ENCODE measurements around the gene TTC9. TPM values are rescaled to one million over a fixed set of nuclear protein-coding genes. Genes with fewer than 3 reads are reported as not detected.

TTC9 gene
- polyA plus RNA-seq, 2 of the 4 experiments (the other 2 are of a cell fraction) = 1.3 to 2.0 TPM

GRCh38 chr14:70696026-70696425, 54.3 kb downstream of the TTC9 start:
- no peak for TF ChIP-seq BHLHE40 (IDR thresholded peaks at IDR 0.05; ENCODE audit: low read depth, low read length)
- no peak for TF ChIP-seq CEBPB (IDR thresholded peaks at IDR 0.05)
- TF ChIP-seq HEYL (CRISPR knock-in tag; IDR thresholded peaks at IDR 0.05) = no peak
- no peak for TF ChIP-seq CBX2 (IDR thresholded peaks at IDR 0.05; ENCODE audit: borderline replicate concordance, low read depth)
- FAIRE-seq (no peak), DNase-seq (ENCODE audit: low read depth in 1 of 2, low spot score in 1 of 2) (no peak), ATAC-seq (no peak)
- Histone ChIP-seq H3K27ac (no peak overlapping the region), H3K4me3 (no peak overlapping the region), H3K4me1 (peaks cover 16% of the 10 kb centered on the region), H3K9me3 (no peaks in the 10 kb centered on the region), H3K4me2 (no peak overlapping the region)
- ChIA-PET POLR2A (no interaction called here), CTCF (interaction anchor here (1.5 kb wide), 3 partner anchors 16 to 122 kb away, joined by 6 to 7 read pairs (median 7); no protein-coding TSS in a partner anchor)
- WGBS (ENCODE audit: missing lambda C conversion rate) = 58% methylated on average over 2 of the region's 2 CpGs

DNA sequence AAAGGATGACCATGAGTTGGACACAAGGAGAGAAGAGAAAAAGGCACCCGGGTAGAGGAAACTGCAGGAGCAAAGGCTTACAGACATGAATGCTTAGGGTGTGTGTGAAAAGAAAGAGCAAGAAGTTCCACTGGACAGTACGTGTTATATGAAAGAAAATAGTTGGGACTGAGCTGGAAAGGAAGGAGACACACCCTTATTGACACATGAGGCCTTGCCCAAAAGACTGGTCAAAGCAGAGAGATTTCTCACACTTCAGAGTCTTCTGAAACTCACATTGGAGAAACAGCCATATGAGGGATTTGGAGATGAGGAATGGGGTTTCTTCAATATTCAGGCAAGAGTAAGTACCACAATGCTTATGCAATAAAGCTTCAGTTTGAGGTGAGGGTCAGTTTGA, 56.0 kb downstream of the TTC9 start:
- DNase-seq (ENCODE audit: low read depth in 1 of 2, low spot score in 1 of 2) (peak in 1 of 2 experiments; percentile 42), ATAC-seq (peak in 1 of 2 experiments; percentile 51; a peak in 3 of 6 replicates), FAIRE-seq (no peak)
- 26% methylated on average over 2 of the region's 2 CpGs for WGBS (ENCODE audit: missing lambda C conversion rate)
- no peak overlapping the region for H3K4me3 ChIP-seq
- peak overlapping the region; percentile 65 to 81 for H3K27ac ChIP-seq
- TF ChIP-seq KDM5A (IDR thresholded peaks at IDR 0.05) (no peak), KDM1A (IDR thresholded peaks at IDR 0.05; ENCODE audit: low read depth) (no peak), SMC3 (IDR thresholded peaks at IDR 0.05) (no peak), REST (IDR thresholded peaks at IDR 0.05) (no peak), NR3C1 (IDR thresholded peaks at IDR 0.05) (no peak), ESRRA (IDR thresholded peaks at IDR 0.05; ENCODE audit: borderline replicate concordance, low read length) (no peak), SREBF2 (IDR thresholded peaks at IDR 0.05) (no peak), ELK1 (IDR thresholded peaks at IDR 0.05; ENCODE audit: low read depth, low read length) (no peak), HDAC2 (IDR thresholded peaks at IDR 0.05) (no peak)
- TF ChIP-seq, protein P1, sequence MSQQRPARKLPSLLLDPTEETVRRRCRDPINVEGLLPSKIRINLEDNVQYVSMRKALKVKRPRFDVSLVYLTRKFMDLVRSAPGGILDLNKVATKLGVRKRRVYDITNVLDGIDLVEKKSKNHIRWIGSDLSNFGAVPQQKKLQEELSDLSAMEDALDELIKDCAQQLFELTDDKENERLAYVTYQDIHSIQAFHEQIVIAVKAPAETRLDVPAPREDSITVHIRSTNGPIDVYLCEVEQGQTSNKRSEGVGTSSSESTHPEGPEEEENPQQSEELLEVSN (IDR thresholded peaks at IDR 0.05; ENCODE audit: borderline replicate concordance, low read depth) = no peak
- H3K9me3 ChIP-seq = no peaks in the 10 kb centered on the region
- H3K4me1 ChIP-seq = peaks cover 16% of the 10 kb centered on the region
- ChIA-PET CTCF (interaction anchor here (1.1 to 2.5 kb wide), 3 partner anchors 10 to 651 kb away, joined by 3 to 16 read pairs (median 3); no protein-coding TSS in a partner anchor), POLR2A (no interaction called here)
- peak overlapping the region; percentile 45 for H3K4me2 ChIP-seq

DNA sequence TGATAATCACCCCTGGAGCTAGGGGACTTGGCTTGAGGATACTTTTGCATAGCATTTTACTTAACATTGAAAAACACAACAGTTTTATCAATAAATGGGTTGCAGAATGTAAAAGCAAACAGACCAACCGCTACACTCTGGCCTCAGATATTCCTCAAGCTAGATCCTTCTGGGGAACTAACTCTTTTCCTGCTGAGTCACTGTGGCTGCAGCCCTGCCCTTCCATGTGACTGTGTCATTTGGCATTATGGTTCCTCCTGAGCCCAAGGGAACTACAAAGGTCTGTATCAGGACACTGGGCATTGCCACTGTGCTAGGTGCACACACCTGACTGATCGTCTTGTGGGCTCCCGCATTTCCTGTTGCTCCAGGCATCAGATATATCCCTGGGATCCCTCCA, 56.6 kb downstream of the TTC9 start:
- ATAC-seq = peak; percentile 53 to 76; a peak in 4 of 6 replicates
- ChIA-PET POLR2A (no interaction called here), CTCF (interaction anchor here (1.0 to 3.0 kb wide), 6 partner anchors 8 to 652 kb away, joined by 3 to 17 read pairs (median 4); no protein-coding TSS in a partner anchor)
- Histone ChIP-seq H3K27ac (peak overlapping the region; percentile 65 to 81), H3K4me3 (no peak overlapping the region), H3K4me2 (peak overlapping the region; percentile 45), H3K4me1 (peaks cover 16% of the 10 kb centered on the region), H3K9me3 (no peaks in the 10 kb centered on the region)
- TF ChIP-seq MAFK (IDR thresholded peaks at IDR 0.05; ENCODE audit: partially characterized antibody) = peak; percentile 89
- TF ChIP-seq, protein P2, sequence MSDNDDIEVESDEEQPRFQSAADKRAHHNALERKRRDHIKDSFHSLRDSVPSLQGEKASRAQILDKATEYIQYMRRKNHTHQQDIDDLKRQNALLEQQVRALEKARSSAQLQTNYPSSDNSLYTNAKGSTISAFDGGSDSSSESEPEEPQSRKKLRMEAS (IDR thresholded peaks at IDR 0.05) = peak; percentile 50
- peak; percentile 65 for TF ChIP-seq NFE2L2 (conservative IDR thresholded peaks at IDR 0.05; ENCODE audit: low read length)
- no peak for TF ChIP-seq HOXA7 (CRISPR knock-in tag; IDR thresholded peaks at IDR 0.05)
- no peak for TF ChIP-seq HOXB13 (CRISPR knock-in tag; IDR thresholded peaks at IDR 0.05; ENCODE audit: low read depth)
- no peak for TF ChIP-seq JUNB (IDR thresholded peaks at IDR 0.05)
- no peak for TF ChIP-seq CTCF (IDR thresholded peaks at IDR 0.05)
- no peak for TF ChIP-seq EHMT2 (IDR thresholded peaks at IDR 0.05; ENCODE audit: low read depth)
- no peak for TF ChIP-seq PBX3 (IDR thresholded peaks at IDR 0.05)
- no peak for TF ChIP-seq RFX5 (IDR thresholded peaks at IDR 0.05)
- TF ChIP-seq FOSL2 (IDR thresholded peaks at IDR 0.05) = no peak
- 0 out of 2 replicates have a peak, but pooled peaks have one; percentile 12 for TF ChIP-seq FOSL2 (CRISPR knock-in tag; IDR thresholded peaks at IDR 0.05)
- 94% methylated on average over 3 of the region's 3 CpGs for WGBS (ENCODE audit: missing lambda C conversion rate)
- no peak for FAIRE-seq
- DNase-seq (ENCODE audit: low read depth in 1 of 2, low spot score in 1 of 2) = peak; percentile 21 to 56
